ENCODE measurements around the gene RCSD1.

Gene RCSD1

DNA sequence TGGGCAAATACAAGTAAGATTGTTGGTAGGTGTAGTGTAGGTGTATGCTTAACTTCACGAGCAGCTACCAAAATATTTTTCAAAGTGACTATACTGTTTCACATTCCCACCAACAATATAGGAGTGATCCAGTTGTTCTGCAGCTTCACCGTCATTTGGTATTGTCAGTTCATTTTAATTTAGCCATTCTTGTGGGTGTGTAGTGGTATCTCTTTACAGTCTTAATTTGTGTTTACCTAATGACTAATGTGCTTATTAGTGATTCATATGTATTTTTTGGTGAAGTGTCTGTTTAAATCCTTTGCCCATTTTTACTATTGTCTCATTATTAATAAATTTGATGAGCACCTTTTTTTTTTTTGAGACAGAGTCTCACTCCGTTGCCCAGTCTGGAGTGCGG is 35.4 kb downstream of the RCSD1 start:
- ATAC-seq = no peak
- TF ChIP-seq ZNF565 (CRISPR knock-in tag; conservative IDR thresholded peaks at IDR 0.05; ENCODE audit: low read depth) = no peak
- TF ChIP-seq POU6F1 (CRISPR knock-in tag; IDR thresholded peaks at IDR 0.05; ENCODE audit: borderline replicate concordance, low read depth) = no peak
- no peak for TF ChIP-seq PPARA (CRISPR knock-in tag; IDR thresholded peaks at IDR 0.05; ENCODE audit: borderline replicate concordance)
- no peak for TF ChIP-seq RARB (CRISPR knock-in tag; IDR thresholded peaks at IDR 0.05)
- no peak for TF ChIP-seq SNAI2 (CRISPR knock-in tag; IDR thresholded peaks at IDR 0.05)
- no peak for TF ChIP-seq ZNF8 (CRISPR knock-in tag; IDR thresholded peaks at IDR 0.05)
- TF ChIP-seq GLIS3 (CRISPR knock-in tag; IDR thresholded peaks at IDR 0.05) = no peak
- TF ChIP-seq ZFP30 (CRISPR knock-in tag; IDR thresholded peaks at IDR 0.05) = no peak
- TF ChIP-seq CSDC2 (CRISPR knock-in tag; IDR thresholded peaks at IDR 0.05) = no peak
- no peak for TF ChIP-seq OSR1 (CRISPR knock-in tag; IDR thresholded peaks at IDR 0.05)
- TF ChIP-seq, protein P1, sequence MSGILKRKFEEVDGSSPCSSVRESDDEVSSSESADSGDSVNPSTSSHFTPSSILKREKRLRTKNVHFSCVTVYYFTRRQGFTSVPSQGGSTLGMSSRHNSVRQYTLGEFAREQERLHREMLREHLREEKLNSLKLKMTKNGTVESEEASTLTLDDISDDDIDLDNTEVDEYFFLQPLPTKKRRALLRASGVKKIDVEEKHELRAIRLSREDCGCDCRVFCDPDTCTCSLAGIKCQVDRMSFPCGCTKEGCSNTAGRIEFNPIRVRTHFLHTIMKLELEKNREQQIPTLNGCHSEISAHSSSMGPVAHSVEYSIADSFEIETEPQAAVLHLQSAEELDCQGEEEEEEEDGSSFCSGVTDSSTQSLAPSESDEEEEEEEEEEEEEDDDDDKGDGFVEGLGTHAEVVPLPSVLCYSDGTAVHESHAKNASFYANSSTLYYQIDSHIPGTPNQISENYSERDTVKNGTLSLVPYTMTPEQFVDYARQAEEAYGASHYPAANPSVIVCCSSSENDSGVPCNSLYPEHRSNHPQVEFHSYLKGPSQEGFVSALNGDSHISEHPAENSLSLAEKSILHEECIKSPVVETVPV (CRISPR knock-in tag; IDR thresholded peaks at IDR 0.05) = no peak
- TF ChIP-seq TOX (CRISPR knock-in tag; IDR thresholded peaks at IDR 0.05; ENCODE audit: borderline replicate concordance) = no peak
- TF ChIP-seq ZC3H10 (CRISPR knock-in tag; IDR thresholded peaks at IDR 0.05) = no peak
- no peak for TF ChIP-seq ESRRG (CRISPR knock-in tag; IDR thresholded peaks at IDR 0.05)
- TF ChIP-seq, protein P2, sequence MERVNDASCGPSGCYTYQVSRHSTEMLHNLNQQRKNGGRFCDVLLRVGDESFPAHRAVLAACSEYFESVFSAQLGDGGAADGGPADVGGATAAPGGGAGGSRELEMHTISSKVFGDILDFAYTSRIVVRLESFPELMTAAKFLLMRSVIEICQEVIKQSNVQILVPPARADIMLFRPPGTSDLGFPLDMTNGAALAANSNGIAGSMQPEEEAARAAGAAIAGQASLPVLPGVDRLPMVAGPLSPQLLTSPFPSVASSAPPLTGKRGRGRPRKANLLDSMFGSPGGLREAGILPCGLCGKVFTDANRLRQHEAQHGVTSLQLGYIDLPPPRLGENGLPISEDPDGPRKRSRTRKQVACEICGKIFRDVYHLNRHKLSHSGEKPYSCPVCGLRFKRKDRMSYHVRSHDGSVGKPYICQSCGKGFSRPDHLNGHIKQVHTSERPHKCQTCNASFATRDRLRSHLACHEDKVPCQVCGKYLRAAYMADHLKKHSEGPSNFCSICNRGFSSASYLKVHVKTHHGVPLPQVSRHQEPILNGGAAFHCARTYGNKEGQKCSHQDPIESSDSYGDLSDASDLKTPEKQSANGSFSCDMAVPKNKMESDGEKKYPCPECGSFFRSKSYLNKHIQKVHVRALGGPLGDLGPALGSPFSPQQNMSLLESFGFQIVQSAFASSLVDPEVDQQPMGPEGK (CRISPR knock-in tag; IDR thresholded peaks at IDR 0.05; ENCODE audit: borderline replicate concordance) = no peak
- no peak for TF ChIP-seq ZNF70 (CRISPR knock-in tag; IDR thresholded peaks at IDR 0.05)
- no peak for TF ChIP-seq ZFP3 (CRISPR knock-in tag; IDR thresholded peaks at IDR 0.05)
- no peak for TF ChIP-seq ISL1 (CRISPR knock-in tag; IDR thresholded peaks at IDR 0.05)
- no peak for TF ChIP-seq TCF4 (CRISPR knock-in tag; IDR thresholded peaks at IDR 0.05; ENCODE audit: borderline replicate concordance)

DNA sequence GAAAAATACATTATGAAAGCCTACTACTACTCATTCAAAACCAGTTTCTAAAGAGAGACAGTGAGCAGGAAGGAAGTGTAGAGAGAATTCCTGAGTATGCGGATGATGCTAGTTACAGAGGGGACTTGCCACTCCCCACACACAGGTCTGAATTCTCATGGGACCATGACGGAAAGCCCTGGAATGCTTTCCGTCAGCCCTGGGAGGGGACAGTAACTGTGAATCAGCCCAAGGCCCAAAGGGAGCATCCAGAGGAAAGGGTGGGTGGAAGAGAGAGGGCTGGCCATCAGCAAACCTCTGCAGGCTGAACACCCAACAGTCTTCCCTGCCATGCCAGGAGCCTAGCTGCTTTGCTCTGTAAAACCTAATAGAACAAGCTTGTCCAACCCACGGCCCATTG is 36.4 kb downstream of the RCSD1 start:
- TF ChIP-seq CSDC2 (CRISPR knock-in tag; IDR thresholded peaks at IDR 0.05) (no peak), ZFP3 (CRISPR knock-in tag; IDR thresholded peaks at IDR 0.05) (no peak), ZNF8 (CRISPR knock-in tag; IDR thresholded peaks at IDR 0.05) (no peak), ZNF70 (CRISPR knock-in tag; IDR thresholded peaks at IDR 0.05) (no peak), TOX (CRISPR knock-in tag; IDR thresholded peaks at IDR 0.05; ENCODE audit: borderline replicate concordance) (no peak), POU6F1 (CRISPR knock-in tag; IDR thresholded peaks at IDR 0.05; ENCODE audit: borderline replicate concordance, low read depth) (no peak), ARNTL (CRISPR knock-in tag; IDR thresholded peaks at IDR 0.05; ENCODE audit: borderline replicate concordance, low read depth) (no peak), ZNF565 (CRISPR knock-in tag; conservative IDR thresholded peaks at IDR 0.05; ENCODE audit: low read depth) (no peak), PPARA (CRISPR knock-in tag; IDR thresholded peaks at IDR 0.05; ENCODE audit: borderline replicate concordance) (no peak), ZC3H10 (CRISPR knock-in tag; IDR thresholded peaks at IDR 0.05) (no peak), SNAI2 (CRISPR knock-in tag; IDR thresholded peaks at IDR 0.05) (no peak), TCF4 (CRISPR knock-in tag; IDR thresholded peaks at IDR 0.05; ENCODE audit: borderline replicate concordance) (no peak), GLIS3 (CRISPR knock-in tag; IDR thresholded peaks at IDR 0.05) (no peak), RARB (CRISPR knock-in tag; IDR thresholded peaks at IDR 0.05) (no peak), ESRRG (CRISPR knock-in tag; IDR thresholded peaks at IDR 0.05) (no peak), BACH2 (CRISPR knock-in tag; IDR thresholded peaks at IDR 0.05; ENCODE audit: borderline replicate concordance) (no peak), CREB5 (CRISPR knock-in tag; IDR thresholded peaks at IDR 0.05; ENCODE audit: low read depth) (no peak), OSR1 (CRISPR knock-in tag; IDR thresholded peaks at IDR 0.05) (no peak)
- TF ChIP-seq, protein P2 (CRISPR knock-in tag; IDR thresholded peaks at IDR 0.05; ENCODE audit: borderline replicate concordance) = no peak
- TF ChIP-seq, protein P1 (CRISPR knock-in tag; IDR thresholded peaks at IDR 0.05) = no peak
- no peak for ATAC-seq

Data from SK-N-SH treated with all-trans-retinoic acid at 6 μM for 48 hours (cell line).